Measurements from ENCODE around the gene CCDC136.

CCDC136 gene

DNA sequence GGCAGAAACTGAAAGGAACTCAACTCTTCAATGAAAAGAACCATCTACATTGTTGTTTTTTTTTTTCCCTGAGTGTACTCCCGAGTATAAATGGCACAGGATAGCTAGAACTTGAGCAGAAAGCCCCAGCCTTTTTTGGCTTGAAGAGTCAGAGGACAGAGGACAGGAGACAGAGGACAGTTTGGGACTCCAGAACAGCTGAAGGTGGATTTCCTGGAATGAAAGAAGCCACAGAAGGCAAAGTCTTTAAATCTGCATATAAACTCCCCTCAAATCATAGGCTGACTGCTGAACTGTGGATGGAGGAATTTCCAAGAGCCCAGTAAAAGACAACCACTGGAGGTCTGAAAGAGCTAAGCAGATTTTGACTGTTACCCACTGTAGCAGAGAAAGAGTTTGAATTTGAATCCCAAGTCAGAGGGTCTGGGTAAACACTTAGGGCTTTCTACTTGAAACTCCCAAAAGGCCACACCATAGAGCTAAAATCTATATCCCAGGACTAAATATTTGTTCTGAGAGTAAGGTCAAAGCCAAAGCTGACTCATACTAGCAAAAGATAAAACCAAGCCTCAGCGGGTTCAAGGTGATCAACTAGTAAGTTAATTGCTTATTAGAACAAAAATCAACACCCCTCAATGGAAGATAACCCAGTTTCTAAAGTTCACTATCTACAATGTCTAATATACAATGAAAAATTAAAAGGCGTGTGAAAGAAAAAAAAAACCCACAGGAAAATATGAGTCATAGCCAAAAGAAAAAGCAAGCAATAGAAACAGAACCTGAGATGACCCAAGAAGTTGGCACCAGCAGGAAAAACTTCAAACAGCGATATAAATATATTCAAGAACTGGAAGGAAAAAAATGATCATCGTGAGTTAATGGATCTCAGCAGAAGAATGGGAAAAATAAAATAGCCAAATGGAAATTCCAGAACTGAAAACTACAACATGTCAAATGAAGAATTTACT is 14.3 kb upstream of the CCDC136 start:
- DNase-seq (ENCODE audit: low read depth in 2 of 3, low spot score in 2 of 3) = no peak

DNA sequence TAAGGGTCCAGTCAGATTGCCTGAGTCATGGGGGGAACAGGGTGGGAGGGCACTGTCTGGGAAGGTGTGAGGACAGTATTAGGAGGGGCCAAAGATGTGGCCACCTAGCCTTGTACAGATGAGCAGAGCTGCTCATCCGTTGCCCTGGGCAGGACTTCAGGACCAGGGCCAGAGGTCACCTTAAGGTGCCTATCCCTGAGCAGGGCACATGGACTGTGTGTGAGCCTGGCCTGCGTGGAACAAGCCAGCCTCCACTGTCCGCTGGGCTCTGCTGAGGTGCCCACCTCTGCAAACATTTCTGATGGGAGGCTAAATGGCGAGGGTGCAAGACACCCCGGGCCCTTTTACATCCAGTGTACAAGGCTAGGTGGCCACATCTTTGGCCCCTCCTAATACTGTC is 12.8 kb upstream of the CCDC136 start:
- DNase-seq (ENCODE audit: low read depth in 2 of 3, low spot score in 2 of 3) = no peak

DNA sequence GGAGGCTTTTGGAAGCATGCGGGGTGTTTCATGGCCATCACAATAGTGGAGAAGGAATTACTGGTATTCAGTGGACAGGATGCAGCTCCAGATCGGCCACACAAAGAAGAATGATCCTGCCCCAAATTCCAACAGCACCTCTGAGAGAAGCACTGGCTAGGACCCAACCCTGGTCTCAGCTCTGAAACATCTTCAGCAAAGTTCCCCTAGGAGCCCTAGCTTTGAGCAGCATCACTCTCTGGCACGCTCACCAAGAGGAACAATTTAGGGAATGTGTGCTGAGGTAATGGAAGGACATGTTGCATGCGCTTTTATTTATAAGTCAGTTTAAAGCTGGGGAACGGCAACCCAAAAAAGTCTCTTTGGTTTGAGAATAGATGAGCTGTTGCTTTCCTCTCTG is 10.6 kb upstream of the CCDC136 start:
- DNase-seq (ENCODE audit: low read depth in 2 of 3, low spot score in 2 of 3) = no peak

DNA sequence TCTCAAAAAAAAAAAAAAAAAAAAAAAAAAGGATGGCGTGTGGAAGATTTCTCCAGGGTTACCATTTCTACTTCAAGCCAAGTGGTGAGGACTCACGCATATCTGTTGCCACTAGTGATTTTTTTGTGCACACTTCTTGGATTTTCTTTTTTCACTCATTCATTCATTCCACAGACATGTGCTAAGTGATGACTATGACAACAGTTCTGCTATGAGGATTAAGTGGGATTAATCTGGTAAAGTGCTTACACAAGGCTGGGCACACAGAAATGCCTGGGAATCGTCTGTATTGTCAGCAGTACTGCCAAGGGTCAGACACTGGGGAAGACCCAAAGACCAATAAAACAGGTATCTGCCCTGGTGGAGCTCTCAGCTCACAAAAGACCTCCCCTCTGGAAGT is 9.9 kb upstream of the CCDC136 start:
- no peak for DNase-seq (ENCODE audit: low read depth in 2 of 3, low spot score in 2 of 3)

DNA sequence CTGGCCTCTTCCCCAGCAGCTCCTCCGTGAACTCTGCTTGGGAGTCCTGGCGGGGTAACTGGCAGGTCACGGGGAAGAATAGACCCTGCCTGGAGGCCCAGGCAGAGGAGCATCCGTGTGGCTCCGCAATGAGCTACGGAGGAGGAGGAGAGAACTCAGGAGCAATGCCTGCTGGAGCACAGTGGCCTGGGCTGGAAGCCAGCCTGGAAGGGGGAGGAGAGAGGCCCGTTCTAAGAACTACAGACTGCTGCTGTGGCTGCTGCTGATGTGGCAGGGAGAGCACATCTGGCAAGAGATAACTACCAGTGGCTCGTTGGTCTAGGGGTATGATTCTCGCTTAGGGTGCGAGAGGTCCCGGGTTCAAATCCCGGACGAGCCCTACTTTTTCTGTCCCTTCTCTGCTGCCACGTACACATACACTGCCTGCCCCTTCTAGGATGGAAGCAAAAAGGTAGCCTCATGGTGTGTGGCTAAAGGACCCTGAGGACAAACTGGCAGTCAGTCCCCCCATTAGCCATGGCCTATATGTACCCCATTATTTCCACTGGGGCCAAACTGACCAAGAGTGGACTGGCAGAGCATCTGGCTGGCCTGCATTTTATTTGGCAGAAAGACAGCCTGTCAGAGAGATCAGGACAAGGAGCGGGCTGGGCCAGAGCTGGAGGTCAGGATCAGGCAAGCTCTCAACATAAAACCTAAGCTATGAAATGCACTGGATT is 8.5 kb upstream of the CCDC136 start:
- no peak for DNase-seq (ENCODE audit: low read depth in 2 of 3, low spot score in 2 of 3)

DNA sequence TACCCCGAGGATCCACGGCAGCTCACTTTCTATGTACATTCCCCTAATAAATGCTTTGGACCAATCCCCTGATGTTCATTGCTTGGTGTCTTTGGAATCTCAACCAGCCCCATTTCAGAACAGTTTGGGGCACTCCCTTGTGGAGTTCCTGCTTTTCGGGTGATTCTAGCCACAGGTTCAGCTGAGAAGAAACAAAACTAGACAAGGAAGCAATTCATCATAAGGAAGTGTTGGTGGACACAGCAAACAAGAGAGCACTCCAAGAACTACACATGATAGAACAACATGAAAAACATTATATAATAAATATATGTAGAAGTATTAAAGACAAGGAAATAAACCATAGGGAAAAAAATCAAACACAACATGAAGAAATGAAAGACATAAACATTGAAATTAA is 6.0 kb upstream of the CCDC136 start:
- no peak for DNase-seq (ENCODE audit: low read depth in 2 of 3, low spot score in 2 of 3)

DNA sequence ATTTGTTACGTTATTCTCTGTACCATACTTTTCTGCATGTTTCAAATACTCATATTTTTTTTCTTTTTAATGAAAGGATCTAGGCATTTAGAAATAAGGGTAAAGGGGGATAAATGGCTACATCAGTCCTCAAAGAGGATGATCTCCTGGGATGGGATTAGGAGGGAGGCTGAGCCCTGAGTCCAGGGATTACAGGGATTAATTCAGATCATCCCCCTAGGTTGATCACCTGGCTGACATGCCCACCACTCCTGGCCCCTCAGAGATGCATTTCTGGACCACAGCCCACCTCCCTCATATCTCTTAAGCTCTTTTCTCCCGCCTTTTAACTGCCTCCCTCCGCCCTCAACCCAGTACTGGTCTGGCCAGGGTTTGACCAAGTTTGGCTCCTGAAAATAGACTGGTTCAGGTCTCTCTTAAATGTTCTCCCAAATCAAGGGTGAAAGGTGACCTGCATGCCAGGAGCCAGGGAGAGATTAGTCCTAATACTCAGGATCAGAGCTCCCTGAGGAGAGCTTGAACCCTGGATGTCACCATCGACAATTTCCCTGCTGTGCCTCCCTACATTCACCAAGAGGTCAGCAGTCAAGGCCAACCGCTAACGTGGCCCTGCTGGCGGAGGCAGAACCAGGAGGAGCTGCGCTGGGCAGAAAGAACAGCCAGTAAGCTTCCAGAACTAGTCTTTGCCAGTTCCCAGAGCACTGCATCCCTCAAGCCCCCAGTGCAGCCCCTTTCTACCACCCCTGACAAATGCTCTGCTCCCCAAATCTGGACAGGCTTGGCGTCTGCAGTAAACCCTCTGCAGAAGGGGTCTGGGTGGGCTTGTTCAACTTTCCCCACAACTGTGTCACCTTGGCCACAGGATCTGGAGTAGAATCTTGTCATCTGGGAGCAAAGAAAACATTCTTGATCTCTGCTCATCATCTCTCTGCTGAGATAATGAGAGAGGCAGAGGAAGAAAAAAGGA is 3.0 kb upstream of the CCDC136 start:
- no peak for DNase-seq (ENCODE audit: low read depth in 2 of 3, low spot score in 2 of 3)

DNA sequence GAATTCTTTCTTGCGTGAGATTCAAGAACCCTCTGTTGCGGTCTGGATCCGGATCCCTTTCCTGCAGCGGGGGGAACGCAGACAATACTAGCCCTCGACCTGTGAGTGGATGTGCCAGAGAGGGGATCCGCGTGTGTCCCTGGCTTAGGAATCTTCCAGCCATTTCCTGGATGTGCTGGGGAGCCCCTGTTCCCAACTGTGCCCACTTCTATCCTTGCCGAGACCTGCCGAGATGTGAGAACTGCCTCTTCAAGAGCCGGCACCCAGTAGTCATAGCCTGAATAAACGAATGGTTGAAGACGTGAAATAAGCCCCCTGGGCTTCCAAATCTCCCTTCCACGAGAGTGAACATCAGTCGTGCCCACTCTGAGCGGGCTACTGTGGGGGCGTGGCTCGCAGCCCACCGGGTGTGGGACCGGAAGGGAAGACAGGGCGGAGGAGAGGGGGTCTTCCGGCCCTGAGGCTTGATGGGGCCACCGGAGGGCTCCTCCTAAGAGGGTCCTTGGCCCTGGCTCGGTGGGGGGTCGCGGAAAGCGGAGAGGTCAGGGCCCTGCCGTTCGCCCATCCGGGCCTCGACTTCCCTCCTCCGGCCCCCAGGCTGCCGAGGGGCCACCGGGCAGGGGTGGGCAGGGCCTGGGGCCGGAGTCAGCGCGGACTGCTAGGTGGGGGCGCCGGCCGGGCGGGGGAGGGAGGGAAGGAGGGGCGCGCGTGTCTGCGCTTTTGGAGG is 1.3 kb upstream of the CCDC136 start:
- DNase-seq (ENCODE audit: low read depth in 2 of 3, low spot score in 2 of 3) = no peak

DNA sequence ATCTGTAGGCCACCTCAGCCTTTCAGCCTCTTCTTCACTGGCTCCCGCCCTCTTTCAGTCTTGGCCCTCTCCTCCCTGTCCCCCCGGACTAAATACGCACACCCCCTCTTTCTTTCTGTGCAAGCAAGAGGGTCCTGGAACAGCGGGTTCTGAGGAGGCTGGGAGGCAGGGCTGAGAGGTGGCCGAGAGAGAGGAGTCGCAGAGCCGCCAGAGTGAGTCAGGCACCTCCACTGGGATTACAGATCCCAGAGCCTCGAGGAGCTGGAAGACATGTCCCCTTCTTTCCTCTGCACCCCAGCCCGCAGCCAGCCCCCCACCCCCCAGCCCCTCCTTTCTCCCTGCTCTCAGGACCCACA is 182 bp downstream of the CCDC136 start:
- DNase-seq (ENCODE audit: low read depth in 2 of 3, low spot score in 2 of 3) = no peak

DNA sequence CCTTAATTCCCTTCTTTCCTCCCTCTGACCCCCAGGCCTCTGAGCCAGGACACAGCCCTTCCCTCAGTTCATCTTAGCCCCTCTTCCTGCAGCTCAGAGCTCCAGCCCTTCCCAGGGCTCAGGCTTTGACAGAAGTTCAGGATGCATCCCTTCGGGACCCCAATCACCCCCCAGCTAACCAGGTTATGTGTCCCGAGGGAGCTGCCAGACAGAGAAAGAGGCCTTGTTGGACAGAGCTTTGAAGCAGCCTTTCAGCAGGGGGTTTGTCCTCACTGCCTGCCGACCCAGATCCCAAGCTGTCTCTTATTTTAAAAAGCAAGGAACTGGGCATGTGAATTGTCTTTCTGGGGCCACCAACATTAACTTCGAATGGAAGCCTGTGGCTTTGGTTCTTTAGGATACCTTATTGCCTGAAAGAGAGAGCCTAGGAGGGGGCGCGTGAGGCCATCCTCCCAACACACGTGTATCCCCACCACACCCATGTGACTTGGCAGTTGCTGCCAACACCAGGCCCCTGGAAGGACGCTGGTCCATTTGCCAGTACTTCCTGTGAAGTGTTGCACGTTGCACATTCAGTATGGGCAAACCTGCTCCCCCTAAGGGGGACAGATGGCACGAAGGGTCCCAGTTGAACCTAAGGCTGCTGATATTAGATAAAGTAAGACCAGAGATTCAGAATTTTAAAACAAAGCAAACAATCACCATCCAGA is 858 bp downstream of the CCDC136 start:
- no peak for DNase-seq (ENCODE audit: low read depth in 2 of 3, low spot score in 2 of 3)

DNA sequence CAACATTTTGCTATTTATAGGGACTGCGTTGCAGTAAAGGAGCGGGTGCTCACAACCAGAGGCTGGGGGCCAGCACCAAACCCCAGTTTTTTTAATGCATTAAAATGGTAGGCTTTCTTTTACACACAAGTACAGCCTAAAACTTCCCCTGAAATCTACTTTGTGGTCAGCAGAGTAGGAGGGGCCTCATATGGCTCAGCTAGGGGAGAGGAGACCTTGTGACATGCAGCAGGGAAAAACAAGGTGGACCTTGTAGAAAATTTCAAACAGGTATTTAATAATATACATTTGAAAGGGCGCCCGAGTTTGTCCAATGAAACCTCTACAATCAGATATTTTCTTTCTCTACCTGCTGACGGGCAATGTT is 1.4 kb downstream of the CCDC136 start:
- DNase-seq (ENCODE audit: low read depth in 2 of 3, low spot score in 2 of 3) = no peak

DNA sequence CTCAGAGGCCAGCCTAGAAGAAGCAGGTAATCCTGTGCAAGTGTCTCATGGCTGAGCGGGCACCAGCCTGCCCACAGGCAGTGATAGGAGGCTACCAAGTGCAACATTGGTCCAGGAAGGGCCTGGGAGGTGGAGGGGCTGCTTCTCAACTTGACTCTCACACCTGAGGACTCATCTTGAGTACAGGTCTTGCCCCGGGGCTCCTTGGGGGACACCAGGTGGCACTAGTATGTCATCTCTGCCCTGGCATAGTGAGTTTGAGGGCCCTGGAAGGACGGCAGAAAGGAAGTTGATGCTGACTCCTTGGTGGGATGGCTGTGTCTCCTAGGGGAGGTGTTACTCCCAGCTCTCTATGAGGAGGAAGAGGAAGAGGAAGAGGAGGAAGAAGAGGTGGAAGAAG is 2.3 kb downstream of the CCDC136 start:
- no peak for DNase-seq (ENCODE audit: low read depth in 2 of 3, low spot score in 2 of 3)

DNA sequence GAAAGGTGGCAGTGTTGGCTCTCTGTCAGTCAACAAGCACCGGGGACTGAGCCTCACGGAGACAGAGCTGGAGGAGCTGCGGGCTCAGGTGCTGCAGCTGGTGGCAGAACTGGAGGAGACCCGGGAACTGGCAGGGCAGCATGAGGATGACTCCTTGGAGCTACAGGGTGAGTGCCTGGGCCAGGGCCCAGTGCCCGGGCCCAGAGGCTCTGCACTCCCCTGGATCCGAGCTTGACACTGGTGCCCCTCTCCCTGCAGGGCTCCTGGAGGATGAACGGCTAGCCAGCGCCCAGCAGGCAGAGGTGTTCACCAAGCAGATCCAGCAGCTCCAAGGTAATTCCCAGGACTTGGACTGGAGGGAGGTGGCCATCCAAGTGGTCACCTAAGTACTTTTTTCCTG is 2.7 kb downstream of the CCDC136 start:
- no peak for DNase-seq (ENCODE audit: low read depth in 2 of 3, low spot score in 2 of 3)

DNA sequence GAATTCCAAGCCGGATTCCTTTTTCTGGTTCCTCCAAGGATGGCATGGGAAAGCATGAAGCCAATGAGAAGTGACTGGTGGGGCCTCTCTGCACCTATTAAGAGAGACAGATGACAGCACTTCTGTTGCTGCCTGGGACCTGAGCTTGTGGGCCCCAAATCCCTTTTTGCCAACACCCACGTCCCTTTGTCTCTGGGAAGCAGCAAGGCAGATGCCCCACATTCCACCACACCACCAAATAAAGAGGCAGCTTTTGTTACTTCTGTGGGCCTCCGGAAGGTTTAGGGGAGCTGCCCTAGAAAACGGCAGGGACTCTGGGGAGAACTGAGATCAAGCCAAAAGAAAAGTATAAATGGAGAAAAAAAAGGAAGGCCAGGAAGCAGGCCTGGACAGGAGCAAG is 3.4 kb downstream of the CCDC136 start:
- no peak for DNase-seq (ENCODE audit: low read depth in 2 of 3, low spot score in 2 of 3)

DNA sequence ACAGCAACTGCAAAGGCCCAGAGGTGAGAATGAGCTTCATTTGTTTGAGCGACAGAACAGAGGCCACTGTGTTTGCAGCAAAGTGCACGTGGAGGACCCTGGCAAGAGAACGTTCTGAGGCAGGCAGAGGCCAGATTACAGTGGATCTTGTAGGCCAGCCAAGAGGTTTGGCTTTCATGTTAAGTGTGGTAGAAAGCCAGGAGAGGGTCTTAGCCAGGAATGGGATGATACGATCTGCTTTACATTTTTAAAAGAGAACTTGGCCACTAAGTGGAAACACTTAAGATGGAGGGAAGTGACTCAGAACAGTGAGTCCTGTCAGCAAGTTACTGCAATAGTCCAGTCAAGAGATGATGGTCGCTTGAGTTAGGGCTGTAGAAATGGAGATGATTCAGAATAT is 4.6 kb downstream of the CCDC136 start:
- no peak for DNase-seq (ENCODE audit: low read depth in 2 of 3, low spot score in 2 of 3)

DNA sequence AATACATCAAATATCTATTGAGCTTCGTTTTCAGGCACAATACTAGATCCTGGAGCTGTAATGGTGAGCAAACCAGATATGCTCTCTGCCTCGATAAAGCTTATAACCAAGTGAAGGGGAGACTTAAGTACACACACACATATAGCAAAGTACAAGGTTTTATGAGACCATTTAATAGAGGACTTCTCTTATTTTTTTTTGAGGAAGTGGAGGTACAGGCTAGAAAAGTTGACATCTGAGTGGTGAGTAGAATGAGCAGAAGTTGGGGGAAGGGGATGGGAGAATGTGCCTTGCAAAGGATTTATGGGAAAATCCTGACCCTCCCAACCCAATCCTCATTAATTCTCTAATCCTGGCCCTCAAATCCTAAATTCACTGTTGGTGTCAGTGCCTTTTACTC is 7.7 kb downstream of the CCDC136 start:
- no peak for DNase-seq (ENCODE audit: low read depth in 2 of 3, low spot score in 2 of 3)

DNA sequence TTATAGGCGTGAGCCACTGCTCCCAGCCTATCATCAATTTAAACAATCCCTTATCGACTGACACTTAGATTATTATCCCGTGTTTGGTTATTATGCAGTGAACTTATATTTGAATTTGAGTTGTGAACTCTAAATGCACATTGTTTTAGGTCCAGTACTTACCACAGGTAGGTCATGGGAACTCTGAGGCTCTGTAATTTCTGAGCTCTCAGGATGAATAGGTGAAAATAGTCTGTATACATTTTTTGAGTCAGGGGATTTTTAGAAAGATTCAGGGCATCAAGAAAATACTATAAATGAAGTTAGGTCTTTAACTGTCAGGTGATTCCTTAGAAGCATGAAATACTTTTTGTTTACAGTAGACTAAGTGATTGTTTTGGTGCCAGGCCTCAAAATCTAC is 8.8 kb downstream of the CCDC136 start:
- DNase-seq (ENCODE audit: low read depth in 2 of 3, low spot score in 2 of 3) = no peak

DNA sequence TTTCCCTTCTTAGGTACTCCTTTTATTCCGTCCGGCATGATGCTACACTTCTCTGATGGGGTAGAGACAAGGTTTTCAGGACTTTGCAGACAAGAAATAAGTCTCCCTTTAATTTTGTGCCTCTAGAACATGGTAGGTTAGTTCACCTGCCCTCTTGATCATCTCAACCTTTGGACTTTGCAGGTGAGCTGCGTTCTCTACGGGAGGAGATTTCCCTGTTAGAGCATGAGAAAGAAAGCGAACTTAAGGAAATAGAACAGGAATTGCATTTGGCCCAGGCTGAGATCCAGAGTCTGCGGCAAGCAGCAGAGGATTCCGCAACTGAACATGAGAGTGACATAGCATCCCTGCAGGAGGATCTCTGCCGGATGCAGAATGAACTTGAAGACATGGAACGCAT is 9.2 kb downstream of the CCDC136 start:
- DNase-seq (ENCODE audit: low read depth in 2 of 3, low spot score in 2 of 3) = no peak

DNA sequence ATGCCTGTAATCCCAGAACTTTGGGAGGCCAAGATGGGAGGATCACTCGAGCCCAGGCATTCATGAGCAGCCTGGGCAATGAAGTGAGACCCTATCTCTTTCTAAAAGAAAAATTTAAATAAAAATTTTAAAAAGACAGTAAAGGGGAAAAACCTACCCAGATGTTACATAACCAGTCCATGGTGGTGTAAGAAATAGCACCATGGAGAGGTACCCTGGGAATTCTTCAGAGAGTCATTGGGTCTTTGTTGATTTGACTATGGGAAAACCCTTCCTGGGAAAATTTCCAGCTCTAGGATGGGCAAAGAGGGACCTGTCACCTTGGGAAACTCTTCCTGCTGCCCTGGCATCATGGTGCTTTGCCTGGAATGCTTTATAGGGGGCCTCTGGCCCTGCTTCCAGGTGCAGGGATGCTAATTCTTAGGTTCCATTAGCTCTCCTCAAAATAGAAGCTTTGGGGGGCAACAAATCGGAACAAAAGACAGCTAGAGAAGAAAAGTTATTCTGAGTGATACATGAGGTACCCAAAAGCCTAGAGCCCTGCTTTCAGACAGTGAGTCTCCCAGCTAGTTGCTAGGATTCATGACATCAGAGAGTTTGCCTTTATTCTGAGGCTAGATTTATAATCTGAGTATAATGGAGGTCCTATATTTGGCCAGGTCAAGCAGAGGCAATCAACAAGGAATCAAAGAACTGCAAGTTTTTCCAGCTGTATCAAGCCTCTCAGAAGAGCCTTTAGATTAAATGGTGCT is 10.1 kb downstream of the CCDC136 start:
- DNase-seq (ENCODE audit: low read depth in 2 of 3, low spot score in 2 of 3) = no peak

DNA sequence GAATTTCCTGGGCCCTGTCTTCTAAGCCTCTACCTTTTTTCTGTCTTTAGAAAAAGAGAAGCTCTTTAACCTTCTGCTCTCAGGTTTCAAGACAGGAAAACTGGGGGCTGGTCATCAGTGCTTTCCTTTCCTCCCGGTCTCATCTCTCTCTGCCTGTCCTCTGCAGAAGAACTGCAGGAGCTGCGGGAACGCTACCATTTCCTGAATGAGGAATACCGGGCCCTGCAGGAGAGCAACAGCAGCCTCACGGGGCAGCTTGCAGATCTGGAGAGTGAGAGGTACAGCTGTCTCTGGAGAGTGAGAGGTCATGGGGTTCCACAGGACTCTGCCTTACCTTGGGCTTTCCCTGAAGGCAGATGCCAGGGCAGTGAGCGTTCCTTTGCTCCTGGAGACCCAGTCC is 12.7 kb downstream of the CCDC136 start:
- no peak for DNase-seq (ENCODE audit: low read depth in 2 of 3, low spot score in 2 of 3)
